NCI-H2107 (cell line): ENCODE measurements around the gene OPCML.
"Not testable (repeated sequence)": the region's sequence is repeated elsewhere in the genome, so short reads cannot be mapped to it uniquely, and the experiment has no call there.

Experiments used
- DNase-seq: peaks from one replicate; lab custom pipeline; 2025; lab: John Stamatoyannopoulos, UW

OPCML gene

DNA sequence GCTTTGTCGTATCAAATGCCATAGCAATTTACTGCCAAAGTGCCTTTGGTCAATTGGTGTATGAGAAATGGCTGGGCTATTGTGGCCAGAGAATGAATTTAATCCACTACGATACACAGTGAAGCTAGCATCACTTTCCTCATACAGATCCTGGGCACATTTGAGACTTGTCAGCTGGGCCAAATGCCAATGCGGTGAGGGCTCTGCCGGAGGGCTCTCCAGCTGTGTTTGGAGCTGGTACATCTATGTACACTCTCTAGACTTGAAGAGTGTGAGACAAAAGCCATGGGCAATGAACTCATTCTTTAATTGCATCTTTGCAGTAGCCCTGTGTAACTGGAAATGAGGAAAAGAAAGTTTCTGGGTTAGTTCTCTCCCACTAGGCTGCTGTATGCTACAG lies 1109.0 kb downstream of the OPCML start:
- DNase-seq, result no peak

DNA sequence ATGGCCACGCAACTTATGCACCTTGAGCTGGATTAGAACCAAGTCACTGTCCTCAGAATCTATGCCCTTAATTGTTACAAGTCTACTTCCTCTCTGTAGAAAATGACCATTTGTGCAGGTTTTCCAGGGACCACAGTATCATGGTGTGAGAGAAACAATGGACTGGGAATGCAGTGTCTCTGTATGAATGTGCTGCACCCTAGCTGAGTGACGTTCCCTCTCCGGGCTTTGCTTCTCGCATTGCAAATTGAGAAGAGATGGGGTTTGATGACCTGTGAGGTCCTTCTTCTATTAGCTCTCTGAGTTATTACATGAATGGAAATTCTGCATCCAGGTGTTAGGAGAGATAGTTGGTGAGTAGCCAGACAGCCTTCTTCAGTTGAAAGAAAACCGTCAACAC lies 1109.6 kb downstream of the OPCML start:
- no peak for DNase-seq

DNA sequence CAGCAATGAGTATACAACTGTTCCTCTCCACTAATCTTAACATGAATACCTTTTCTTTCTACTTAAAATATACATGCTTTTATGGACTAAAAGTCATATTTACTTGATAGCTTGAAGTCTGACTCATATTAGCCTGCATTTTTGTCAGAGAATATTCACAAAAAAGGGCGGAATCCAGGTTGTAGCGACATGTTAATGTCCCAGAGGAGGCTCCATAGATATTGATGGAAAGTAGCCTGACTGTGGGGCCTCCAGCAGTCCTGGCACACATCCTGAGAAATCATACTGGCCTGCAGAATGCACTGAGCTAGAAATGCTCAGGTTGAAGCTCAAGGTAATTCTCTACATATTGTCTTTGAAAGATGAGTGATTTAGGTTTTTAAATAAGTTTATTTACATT lies 1110.7 kb downstream of the OPCML start:
- no peak for DNase-seq

DNA sequence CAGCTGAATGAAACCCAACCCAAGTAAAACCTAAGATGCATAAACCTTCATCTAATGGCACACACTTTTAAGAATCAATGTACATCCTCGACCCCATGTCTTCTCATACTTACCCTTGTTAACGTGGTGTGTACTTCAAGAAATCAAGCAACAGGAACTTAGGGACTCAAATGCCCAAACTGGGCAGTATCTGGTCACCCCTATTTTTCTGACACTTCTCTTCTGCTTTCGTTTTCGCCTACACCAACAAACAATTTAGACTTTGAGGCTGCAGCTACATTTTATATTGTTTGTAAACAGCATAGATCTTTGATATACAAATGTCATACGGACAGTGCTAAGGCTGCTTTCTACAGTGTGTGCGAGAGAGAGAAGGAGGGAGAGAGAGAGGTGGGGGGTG lies 1117.8 kb downstream of the OPCML start:
- DNase-seq, result no peak

DNA sequence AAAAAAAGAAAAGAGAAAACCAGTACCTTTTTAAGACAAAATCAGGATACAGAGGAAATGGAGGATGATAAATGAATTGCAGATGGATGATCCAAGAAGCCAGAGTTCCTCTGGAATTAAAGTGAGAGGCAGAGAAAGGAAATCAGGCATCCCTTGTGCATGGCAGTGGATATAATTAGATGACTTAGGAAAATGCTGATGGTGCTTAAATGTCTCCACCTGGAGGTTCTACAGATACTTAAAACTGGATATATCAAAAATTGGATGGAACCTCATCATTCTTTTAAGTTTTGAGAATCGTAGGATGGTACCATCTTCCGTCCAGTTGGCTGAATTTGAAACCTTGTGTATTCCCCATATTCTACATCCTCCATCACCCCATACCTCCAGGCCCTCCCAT lies 1121.9 kb downstream of the OPCML start:
- no peak for DNase-seq

DNA sequence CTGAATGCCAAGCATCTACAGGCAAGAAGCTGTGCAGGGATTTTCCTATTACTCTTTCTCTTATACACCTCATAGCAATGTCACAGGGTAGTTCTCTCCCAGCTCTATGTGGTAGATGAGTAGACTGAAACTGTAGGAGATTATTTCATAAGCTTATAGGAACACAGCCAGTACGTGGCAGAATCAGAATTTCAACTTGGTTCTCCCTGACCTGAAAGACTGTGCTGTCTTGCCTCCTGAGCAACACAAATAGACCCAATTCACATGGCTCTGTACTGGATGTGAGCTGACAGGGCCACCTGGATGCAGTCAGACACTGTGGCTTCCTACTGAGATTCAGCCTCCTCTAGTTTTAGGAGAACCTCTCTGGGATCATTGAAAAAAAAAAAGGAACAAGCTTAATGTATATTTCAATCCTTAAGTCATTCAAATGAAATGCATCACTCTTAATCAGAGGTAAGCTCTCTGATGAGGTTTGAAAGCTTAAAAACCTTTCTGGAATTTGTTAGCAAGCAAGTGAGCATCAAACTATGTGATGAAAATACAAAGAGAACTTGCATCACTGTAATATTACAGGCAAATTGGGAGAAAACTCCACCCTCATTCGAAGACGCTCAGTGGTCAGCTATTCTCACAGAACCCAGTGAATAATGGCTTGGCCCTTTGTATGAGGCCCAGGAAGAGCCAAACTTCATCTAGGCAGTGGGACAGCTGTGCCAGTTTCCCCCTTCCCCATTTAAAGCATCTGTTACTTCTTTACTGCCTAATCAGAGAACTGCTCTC lies 1122.5 kb downstream of the OPCML start:
- DNase-seq, result no peak

DNA sequence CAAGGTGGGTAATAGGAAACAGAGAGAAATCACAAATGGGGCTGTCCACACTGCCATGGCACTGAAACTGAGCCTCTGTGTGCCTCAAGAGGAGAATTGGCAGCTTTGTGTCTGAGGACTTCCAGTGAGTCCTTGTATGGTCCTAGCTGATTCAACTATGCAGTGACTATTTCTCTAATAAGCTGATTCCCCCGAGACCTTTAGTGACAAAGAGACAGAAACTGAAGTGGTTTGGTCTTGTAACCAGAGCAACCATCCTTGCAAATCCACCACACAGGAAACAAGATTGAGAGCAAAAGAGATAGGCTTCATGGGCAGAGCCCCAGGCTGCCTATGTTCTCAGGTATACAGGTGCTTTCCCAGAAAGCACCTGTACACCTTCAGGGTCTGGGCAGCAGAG lies 1123.4 kb downstream of the OPCML start:
- DNase-seq, result peak; percentile 51

DNA sequence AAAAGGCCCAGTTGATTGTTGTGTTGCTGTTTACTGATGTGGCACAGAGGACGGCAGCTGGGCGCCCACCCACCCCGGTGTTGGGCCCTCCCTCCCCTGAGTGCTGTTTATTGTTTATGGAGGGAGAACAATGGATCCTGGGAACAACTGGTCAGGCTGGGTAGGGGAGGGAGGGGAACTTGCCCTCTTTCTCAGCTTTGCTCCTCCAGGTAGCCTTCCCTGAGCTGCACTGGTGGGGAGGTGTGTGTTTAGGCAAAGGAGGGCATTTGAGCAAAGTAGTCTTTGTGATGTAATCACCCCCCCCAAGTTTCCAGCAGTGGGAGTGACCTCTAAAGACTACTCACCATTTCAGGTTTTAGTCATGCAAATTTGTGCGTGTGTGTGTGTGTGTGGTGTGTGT lies 1126.6 kb downstream of the OPCML start:
- no peak for DNase-seq

DNA sequence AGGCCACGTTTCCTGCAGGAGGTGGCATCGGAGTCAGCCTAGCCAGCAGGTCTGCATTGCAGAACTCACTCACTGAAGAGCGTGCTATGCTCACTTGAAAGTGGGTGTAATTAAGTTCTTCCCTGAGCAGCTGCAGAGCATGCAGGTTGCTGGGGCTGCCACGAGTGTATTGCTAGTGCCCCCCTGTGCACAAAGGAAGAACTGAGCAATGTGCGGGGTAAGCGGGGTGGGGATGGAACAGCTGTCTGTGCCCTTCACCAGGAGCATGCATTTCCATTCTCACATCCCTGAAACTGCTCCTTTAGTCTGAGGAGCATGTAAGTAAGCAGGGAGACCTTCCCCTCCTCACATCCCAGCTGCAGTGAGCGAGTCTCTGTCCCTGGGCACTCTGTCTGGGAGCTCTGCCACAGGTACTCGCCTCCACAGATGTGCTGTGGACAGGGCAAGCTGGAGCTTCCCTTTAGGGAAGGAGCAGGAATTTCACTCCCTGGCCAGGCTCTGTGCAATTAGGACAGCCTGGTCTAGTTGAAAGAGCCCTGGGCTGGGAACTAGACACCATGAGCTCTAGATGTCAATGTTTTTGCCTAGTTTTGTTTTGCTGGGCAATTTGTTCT lies 1130.1 kb downstream of the OPCML start:
- peak; percentile 59 for DNase-seq

DNA sequence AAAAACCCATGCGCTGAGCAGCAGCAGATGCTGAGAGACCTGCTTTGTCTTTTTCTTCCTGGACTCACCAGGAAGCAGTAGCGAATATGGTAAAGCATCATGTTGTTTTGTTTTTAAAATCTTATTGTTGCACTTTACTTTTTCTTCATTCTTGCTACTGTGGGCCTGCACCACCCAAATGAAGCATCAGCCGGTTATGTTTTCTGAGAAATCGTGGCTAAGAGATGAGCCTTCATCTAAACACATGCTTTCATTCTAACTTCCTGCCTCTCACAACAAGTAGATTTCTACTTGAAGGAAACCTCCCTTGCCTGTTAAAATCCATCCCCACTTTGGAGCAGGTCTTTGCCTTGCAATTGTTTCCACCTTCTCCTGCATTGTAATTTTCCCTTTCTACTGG lies 1136.0 kb downstream of the OPCML start:
- DNase-seq, result no peak

DNA sequence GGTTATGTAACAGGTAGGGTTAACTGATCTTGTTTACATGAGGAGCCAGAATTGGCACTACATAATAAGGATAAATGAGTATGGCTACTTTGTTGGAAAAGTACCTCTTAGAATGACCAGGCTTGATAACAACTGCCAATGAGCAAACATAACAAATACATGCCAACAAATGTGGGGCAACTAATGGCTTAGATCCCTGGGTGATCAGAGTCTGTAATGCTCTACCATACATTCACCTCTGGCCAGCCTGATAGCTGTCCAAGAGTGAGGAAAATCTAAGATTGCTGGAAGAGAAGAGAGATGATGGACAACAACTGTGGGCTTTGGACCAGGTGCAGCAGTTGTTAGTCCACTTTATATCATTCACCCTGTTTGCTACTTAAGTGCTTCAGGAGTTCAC lies 1136.9 kb downstream of the OPCML start:
- DNase-seq, result no peak

DNA sequence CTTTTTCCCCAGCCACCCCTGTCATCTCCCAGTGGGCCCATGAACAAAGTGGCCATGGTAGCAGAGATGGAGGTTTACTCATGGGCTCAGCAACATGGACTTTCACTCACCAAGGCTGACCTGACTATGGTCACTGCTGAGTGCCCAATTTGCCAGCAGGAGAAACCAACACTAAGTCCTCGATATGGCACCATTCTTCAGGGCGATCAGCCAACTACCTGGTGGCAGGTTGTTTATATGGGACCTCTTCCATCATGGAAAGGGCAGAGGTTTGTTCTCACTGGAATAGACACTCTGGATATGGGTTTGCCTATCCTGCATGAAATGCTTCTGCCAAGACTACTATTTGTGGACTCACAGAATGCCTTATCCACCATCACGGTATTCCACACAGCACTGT lies 1152.8 kb downstream of the OPCML start:
- no peak for DNase-seq

DNA sequence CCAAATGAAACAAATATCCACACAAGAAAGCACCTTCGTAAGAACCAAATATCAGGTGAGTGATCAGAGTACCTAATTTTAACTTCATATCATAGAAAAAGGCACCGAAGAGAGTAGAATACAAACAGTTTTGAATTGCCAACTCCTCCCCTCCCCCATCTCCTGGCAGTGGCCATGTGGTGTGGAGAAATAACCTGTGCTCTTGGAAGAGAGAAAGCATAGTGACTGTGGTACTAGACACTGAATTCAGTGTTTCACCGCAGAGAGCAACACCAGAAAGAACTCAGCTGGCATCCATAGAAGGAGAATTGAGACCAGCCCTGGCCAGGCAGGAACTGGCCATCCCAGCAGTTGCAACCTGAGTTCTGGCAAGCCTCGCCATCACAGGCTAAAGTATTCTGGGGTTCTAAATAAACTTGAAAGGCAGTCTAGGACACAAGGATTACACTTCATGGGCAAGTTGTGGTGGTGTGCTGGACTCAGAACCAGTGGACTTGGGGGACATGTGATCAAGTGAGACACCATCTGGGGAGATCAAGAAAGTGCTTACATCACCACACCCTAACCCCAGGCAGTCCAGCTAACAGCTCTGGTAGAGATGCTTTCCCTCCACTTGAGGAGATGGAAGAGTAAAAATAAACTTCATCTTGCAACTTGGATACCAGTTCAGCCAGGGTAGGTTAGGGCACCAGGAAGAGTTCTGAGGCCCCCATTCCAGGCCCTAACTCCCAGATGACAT lies 1158.7 kb downstream of the OPCML start:
- DNase-seq, result no peak

DNA sequence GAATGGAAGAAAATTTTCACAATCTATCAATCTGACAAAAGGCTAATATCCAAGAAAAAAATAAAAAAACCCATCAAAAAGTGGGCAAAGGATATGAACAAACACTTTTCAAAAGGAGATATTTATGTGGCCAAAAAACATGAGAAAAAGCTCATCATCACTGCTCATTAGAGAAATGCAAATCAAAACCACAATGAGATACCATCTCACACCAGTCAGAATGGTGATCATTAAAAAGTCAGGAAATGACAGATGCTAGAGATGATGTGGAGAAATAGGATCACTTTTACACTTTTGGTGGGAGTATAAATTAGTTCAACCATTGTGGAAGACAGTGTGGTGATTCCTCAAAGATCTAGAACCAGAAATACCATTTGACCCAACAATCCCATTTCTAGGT lies 1162.2 kb downstream of the OPCML start:
- not testable (repeated sequence) for DNase-seq

DNA sequence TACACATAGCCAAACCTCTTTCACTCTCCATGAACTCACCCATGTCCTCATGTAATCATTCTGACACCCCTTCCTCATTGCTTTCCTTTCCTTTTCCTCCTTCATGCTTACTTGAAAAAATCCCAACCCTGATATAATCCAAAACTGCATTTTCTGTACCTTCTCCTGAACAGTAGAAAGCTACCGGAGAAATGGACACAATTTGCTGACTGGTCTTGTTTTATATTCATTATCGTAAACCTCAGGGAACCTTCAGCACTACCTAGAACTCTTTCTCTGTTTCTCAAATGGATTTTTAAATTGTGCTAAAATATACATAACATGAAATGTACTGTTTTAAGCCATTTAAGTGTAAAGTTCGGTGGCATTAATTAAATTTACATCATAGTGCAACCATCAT lies 1165.0 kb downstream of the OPCML start:
- DNase-seq, result no peak

DNA sequence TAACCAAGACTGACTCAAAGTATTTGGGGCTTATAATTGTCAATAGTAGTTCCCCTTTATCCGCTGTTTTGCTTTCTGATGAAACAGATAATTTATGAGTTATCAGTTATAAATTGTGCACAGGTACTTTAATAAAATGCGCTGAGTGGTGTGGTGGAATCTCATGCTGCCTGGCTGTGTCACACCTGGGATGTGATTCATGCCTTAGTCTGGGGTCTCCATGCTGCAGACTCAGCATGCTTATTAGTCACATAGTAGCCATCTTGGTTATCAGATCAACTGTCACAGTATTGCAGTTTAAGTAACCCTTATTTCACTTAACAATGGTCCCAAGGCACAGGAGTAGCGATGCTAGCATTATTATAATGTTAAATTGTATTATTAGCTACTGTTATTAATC lies 1166.7 kb downstream of the OPCML start:
- DNase-seq, result no peak
